Prostate gland (tissue), 2 donors: ENCODE data around the gene SLAMF6. TPM values are rescaled to one million over a fixed set of nuclear protein-coding genes. Genes with fewer than 3 reads are reported as not detected.
"Not testable (repeated sequence)": the region's sequence is repeated elsewhere in the genome, so short reads cannot be mapped to it uniquely, and the experiment has no call there.

Source experiments
- DNase-seq: peaks from one replicate; pipeline ENCODE4 v3.0.0-alpha.2; 2019; ENCODE audit warnings: low spot score
- H3K27ac ChIP-seq, 2 donors: fragments of 200-600 bp; sonication (generic); 2 replicates each; pipeline ENCODE4 v1.5.1; 2017 to 2019
- H3K27me3 ChIP-seq: fragments of 200-600 bp; sonication (generic); replicated peaks from 2 replicates; pipeline ENCODE4 v1.5.1; 2019; ENCODE audit not compliant: insufficient read depth
- H3K36me3 ChIP-seq, 2 donors: fragments of 200-600 bp; sonication (generic); 1 replicate in 1 of 2; 2 replicates in 1 of 2; pipeline versions ENCODE4 v1.5.1 to v1.8.1; 2017 to 2019
- H3K4me1 ChIP-seq: fragments of 200-600 bp; sonication (generic); replicated peaks from 2 replicates; pipeline ENCODE4 v1.5.1; 2019
- H3K4me3 ChIP-seq, 2 donors: fragments of 200-600 bp; sonication (generic); 2 replicates each; pipeline ENCODE4 v1.5.1; 2017 to 2019
- H3K9me3 ChIP-seq: fragments of 200-600 bp; sonication (generic); 2 replicates; pipeline ENCODE4 v1.5.1; 2017
- POLR2A ChIP-seq: fragments of 450-650 bp; IDR thresholded peaks from one replicate; pipeline ENCODE4 v1.6.1; 2016; ENCODE audit warnings: antibody characterized with exemption, mild to moderate bottlenecking
- POLR2AphosphoS5 ChIP-seq: sonication (generic); formaldehyde crosslinking; IDR thresholded peaks from one replicate; pipeline ENCODE4 v1.6.1; 2017; ENCODE audit warnings: antibody characterized with exemption
- WGBS: methylation state at CpG from one replicate; pipeline ENCODE4 v1.1.5; 2018; 5-methylcytosine and 5-hydroxymethylcytosine counted together
- intact Hi-C: fragments of 100-400 bp; cut with DNase I; formaldehyde crosslinking; loops from one replicate; pipeline ENCODE4 v1.14.2; 2022
- total RNA-seq, 2 donors: library from RNA; depleted of rRNA; stranded (reverse); fragments of >200 nt; gene quantifications; one replicate each; pipeline ENCODE4 v1.1.0, GENCODE V29; 2016
- TF ChIP-seq, protein P1 (sequence below), 4 experiments: fragments of 200-600 bp in 2 of 4; fragments of 450-650 bp in 2 of 4; sonication (generic) in 2 of 4; IDR thresholded peaks; 1 replicate in 3 of 4; 2 replicates in 1 of 4; pipeline ENCODE4 v1.5.1; 2016 to 2019; ENCODE audit warnings: antibody characterized with exemption in 4 of 4, mild to moderate bottlenecking in 2 of 4, moderate library complexity in 2 of 4

Gene SLAMF6
- total RNA-seq, 2 donors from 2014 or later: 0.64 to 1.4 TPM

DNA sequence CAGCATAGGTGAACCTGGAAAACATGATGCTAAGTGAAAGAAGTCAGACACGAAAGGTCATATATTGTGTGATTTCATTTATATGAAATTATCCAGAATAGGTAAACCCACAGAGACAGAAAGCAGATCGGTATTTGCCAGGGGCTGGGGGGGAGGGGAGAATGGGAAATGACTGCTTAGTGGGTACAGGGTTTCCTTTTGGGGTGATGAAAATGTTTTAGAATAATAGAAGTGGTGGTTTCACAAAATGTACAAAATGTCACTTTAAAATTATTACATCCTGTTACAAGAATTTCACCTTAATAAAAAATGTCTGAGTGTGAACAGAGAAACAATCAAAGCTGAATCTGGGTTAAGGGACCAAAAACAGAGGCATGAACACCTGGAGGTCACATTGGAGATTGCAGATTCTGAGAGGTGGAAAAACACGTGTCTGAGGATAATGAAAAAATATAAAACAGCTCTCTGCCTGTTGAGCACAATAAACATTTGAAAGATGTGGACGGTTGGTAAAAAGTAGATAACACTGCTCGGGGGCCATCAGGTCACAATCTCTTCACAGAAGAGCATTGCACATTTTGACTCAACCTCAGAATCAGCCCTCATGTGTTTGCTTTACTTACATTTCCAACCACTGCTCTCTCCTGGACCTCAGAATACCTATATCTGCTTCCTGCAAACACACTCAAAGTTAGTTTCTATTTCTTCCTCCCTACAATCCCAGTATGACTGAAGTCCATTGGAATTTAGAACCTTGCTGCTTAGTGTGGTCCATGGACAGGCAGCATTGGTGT is 3.2 kb downstream of the SLAMF6 start:
- intact Hi-C loops: no loop called here
- Histone ChIP-seq H3K27ac (no peak overlapping the region), H3K36me3 (no peaks in the 10 kb centered on the region), H3K4me3 (no peak overlapping the region), H3K4me1 (no peaks in the 10 kb centered on the region), H3K27me3 (no peaks in the 10 kb centered on the region), H3K9me3 (no peaks in the 10 kb centered on the region)
- no peak for DNase-seq
- TF ChIP-seq POLR2A (no peak), POLR2AphosphoS5 (no peak)
- TF ChIP-seq, protein P1, sequence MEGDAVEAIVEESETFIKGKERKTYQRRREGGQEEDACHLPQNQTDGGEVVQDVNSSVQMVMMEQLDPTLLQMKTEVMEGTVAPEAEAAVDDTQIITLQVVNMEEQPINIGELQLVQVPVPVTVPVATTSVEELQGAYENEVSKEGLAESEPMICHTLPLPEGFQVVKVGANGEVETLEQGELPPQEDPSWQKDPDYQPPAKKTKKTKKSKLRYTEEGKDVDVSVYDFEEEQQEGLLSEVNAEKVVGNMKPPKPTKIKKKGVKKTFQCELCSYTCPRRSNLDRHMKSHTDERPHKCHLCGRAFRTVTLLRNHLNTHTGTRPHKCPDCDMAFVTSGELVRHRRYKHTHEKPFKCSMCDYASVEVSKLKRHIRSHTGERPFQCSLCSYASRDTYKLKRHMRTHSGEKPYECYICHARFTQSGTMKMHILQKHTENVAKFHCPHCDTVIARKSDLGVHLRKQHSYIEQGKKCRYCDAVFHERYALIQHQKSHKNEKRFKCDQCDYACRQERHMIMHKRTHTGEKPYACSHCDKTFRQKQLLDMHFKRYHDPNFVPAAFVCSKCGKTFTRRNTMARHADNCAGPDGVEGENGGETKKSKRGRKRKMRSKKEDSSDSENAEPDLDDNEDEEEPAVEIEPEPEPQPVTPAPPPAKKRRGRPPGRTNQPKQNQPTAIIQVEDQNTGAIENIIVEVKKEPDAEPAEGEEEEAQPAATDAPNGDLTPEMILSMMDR (IDR thresholded peaks at IDR 0.05): no peak
- 43% methylated on average over 5 of the region's 5 CpGs for WGBS

DNA sequence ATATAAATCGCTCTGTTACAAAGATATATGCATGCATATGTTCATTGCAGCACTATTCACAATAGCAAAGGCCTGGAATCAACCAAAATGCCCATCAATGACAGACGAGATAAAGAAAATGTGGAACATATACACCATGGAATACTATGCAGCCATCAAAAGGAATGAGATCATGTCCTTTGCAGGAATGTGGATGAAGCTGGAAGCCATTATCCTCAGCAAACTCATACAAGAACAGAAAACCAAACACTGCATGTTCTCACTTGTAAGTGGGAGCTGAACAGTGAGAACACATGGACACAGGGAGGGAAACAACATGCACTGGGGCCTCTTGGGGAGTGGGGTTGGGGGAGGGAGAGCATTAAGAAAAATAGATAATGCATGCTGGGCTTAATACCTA is 5.5 kb downstream of the SLAMF6 start:
- intact Hi-C loops, H3K9me3 ChIP-seq, DNase-seq, H3K4me3 ChIP-seq, H3K36me3 ChIP-seq, H3K27ac ChIP-seq, H3K4me1 ChIP-seq, H3K27me3 ChIP-seq: not testable (repeated sequence)
- 46% methylated on average over 2 of the region's 2 CpGs for WGBS

DNA sequence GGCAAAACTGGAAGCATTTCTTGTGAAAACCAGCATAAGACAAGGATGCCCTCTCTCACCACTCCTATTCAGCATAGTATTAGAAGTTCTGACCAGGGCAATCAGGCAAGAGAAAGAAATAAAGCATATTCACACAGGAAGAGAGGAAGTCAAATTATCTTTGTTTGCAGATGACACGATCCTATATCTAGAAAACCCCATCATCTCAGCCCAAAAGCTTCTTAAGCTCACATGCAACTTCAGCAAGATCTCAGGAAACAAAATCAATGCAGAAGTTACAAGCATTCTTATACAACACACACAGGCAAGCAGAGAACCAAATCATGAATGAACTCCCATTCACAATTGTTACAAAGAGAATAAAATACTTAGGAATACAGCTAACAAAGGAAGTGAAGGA is 7.1 kb downstream of the SLAMF6 start:
- H3K27ac ChIP-seq: not testable (repeated sequence)
- 58% methylated on average over 1 of the region's 1 CpG for WGBS

DNA sequence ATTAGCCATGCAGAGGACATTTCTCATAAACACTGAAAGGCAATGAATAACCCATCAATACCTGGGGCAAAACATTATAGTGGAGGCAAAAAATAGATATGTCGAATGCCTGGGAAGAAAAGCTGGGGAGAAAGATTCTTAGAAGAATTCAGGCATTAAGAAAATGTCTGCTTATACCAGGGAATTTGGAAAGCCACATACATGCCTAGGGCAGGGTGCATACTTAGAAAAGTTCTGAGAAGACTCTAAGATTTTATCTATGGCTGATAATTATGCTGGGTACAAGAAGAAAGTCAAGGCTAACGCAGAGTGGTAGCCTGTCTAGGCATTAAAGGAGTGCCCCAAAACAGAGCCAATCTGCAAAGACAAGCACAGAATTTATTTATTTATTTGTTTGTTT is 18.4 kb downstream of the SLAMF6 start:
- no peak for DNase-seq
- 82% methylated on average over 2 of the region's 2 CpGs for WGBS
- Histone ChIP-seq H3K4me3 (no peak overlapping the region), H3K9me3 (no peaks in the 10 kb centered on the region), H3K36me3 (no peaks in the 10 kb centered on the region), H3K27ac (no peak overlapping the region), H3K4me1 (no peaks in the 10 kb centered on the region), H3K27me3 (no peaks in the 10 kb centered on the region)
- intact Hi-C loops: no loop called here
- TF ChIP-seq, protein P1 (IDR thresholded peaks at IDR 0.05): no peak
- TF ChIP-seq POLR2A (no peak), POLR2AphosphoS5 (no peak)

More for the DNA sequence above, 7.1 kb downstream of the SLAMF6 start:
- H3K4me1 ChIP-seq, H3K27me3 ChIP-seq, H3K4me3 ChIP-seq, DNase-seq, H3K9me3 ChIP-seq, H3K36me3 ChIP-seq, intact Hi-C loops: not testable (repeated sequence)

DNA sequence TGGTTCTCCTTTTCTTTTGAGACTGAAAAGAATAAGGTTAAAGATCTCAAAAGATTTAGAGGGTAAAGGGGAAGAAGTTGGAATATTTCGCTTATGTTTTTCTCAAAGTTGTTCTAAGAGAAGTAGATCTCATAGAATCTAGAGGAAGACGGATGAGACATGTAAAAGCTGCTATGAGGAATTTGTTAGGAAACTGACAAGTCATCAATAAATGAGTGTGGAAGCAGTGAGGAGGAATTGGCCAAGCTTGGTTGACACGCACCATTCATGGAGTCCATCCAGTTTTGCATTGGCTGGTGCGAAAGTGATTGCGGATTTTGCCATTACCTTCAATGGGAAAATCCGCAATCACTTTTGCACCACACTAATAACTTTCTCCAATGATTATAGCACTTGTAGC is 20.0 kb downstream of the SLAMF6 start:
- no peak for DNase-seq
- intact Hi-C loops: no loop called here
- no peaks in the 10 kb centered on the region for H3K27me3 ChIP-seq
- no peak overlapping the region for H3K4me3 ChIP-seq
- no peaks in the 10 kb centered on the region for H3K9me3 ChIP-seq
- WGBS: 93% methylated on average over 6 of the region's 6 CpGs
- H3K27ac ChIP-seq: no peak overlapping the region
- TF ChIP-seq POLR2A: no peak
- TF ChIP-seq, protein P1 (IDR thresholded peaks at IDR 0.05): no peak
- TF ChIP-seq POLR2AphosphoS5: no peak
- H3K36me3 ChIP-seq: no peaks in the 10 kb centered on the region
- H3K4me1 ChIP-seq: no peaks in the 10 kb centered on the region

DNA sequence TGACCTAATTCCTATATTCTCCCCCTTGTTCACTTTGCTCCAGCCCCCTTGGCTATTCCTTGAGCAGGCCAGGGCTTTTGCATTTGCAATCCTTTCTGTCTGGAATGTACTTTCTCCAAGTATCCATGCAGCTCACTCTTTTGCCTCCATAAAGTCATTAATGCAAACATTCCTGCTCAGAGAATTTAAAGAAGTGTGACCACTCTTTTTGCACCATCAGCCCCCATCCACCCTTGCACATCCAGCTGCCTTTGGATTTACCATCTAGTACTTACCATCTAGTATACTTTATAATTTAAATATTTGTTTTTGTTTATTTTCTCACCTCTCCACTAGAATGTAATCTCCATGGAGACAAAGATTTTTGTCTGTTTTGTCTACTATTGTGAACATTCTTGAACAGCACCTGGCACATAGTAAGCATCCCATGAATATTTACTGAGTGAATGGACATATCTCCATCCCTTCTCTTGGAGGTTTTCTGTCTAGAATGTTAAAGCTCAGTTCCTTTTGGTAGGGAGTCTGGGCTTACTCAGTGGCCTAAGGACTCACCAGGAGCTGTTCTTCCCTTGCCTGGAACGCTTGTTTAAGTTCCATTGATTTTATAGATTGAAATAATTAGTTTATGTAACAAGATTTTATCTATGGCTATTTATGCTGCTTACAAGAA is 22.6 kb downstream of the SLAMF6 start:
- H3K4me1 ChIP-seq: no peaks in the 10 kb centered on the region
- no peaks in the 10 kb centered on the region for H3K27me3 ChIP-seq
- H3K27ac ChIP-seq: no peak overlapping the region
- WGBS: 32% methylated on average over 1 of the region's 1 CpG
- TF ChIP-seq POLR2A (no peak), POLR2AphosphoS5 (no peak)
- TF ChIP-seq, protein P1 (IDR thresholded peaks at IDR 0.05): no peak
- intact Hi-C loops: no loop called here
- no peak overlapping the region for H3K4me3 ChIP-seq
- no peaks in the 10 kb centered on the region for H3K36me3 ChIP-seq
- no peaks in the 10 kb centered on the region for H3K9me3 ChIP-seq
- no peak for DNase-seq
